T-helper 1 cell treated with Interleukin-12 subunit alpha and Interleukin-12 subunit beta and Interleukin-4 antibody, amounts not matched to agents 30 μg/mL and 1 μg/mL, for 36 hours (primary cell): ENCODE data around the gene SLC17A9.
A peak's percentile ranks its signal among the peaks of the same experiment; 100 is the strongest.

Source experiments
- H3K27ac Mint-ChIP-seq: one replicate; pipeline ENCODE4 v1.8.0; 2021; ENCODE audit warnings: mild to moderate bottlenecking, mixed read lengths
- H3K27me3 Mint-ChIP-seq: one replicate; pipeline ENCODE4 v1.8.0; 2021; ENCODE audit warnings: low read depth, mixed read lengths
- H3K36me3 Mint-ChIP-seq: one replicate; pipeline ENCODE4 v1.8.0; 2021; ENCODE audit warnings: low read depth, mixed read lengths
- H3K4me1 Mint-ChIP-seq: one replicate; pipeline ENCODE4 v1.8.0; 2021; ENCODE audit warnings: low read depth, mixed read lengths
- H3K4me3 Mint-ChIP-seq: one replicate; pipeline ENCODE4 v1.8.0; 2021; ENCODE audit warnings: mild to moderate bottlenecking, moderate library complexity, mixed read lengths
- H3K9me3 Mint-ChIP-seq: one replicate; pipeline ENCODE4 v1.8.0; 2021; ENCODE audit warnings: mixed read lengths

The SLC17A9 gene, protein sequence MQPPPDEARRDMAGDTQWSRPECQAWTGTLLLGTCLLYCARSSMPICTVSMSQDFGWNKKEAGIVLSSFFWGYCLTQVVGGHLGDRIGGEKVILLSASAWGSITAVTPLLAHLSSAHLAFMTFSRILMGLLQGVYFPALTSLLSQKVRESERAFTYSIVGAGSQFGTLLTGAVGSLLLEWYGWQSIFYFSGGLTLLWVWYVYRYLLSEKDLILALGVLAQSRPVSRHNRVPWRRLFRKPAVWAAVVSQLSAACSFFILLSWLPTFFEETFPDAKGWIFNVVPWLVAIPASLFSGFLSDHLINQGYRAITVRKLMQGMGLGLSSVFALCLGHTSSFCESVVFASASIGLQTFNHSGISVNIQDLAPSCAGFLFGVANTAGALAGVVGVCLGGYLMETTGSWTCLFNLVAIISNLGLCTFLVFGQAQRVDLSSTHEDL

DNA sequence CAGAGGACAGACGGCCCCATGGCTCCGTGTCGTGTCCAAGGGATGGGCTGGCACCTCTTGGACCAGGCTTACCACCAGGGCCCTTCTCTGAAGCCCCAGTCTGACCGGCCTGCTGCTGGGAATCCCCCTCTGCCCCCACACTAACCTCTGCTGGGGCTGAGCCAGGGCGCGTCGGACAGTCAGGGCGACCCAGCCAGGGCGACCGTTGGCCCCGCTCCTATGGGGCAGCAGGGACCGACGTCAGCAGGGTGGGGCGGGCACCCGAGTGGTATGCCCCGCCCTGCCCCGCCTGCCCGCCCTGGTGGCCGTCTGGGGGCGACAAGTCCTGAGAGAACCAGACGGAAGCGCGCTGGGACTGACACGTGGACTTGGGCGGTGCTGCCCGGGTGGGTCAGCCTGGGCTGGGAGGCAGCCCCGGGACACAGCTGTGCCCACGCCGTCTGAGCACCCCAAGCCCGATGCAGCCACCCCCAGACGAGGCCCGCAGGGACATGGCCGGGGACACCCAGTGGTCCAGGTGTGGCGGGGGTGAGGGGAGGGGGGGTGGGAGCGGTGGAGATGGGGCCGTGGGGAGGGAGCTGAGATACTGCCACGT, at the start of gene SLC17A9:
SLC17A9 (plus strand) TSS at position 337 of the 595 bp plus-strand sequence; CDS start at position 459, 122 bp downstream.
- Mint-ChIP-seq H3K36me3 (peaks cover 28% of the 10 kb centered on the region), H3K4me1 (peaks cover 17% of the 10 kb centered on the region), H3K27ac (peak within 1 kb of the TSS; percentile 92), H3K9me3 (no peaks in the 10 kb centered on the region), H3K4me3 (peak within 1 kb of the TSS; percentile 23), H3K27me3 (no peaks in the 10 kb centered on the region)

DNA sequence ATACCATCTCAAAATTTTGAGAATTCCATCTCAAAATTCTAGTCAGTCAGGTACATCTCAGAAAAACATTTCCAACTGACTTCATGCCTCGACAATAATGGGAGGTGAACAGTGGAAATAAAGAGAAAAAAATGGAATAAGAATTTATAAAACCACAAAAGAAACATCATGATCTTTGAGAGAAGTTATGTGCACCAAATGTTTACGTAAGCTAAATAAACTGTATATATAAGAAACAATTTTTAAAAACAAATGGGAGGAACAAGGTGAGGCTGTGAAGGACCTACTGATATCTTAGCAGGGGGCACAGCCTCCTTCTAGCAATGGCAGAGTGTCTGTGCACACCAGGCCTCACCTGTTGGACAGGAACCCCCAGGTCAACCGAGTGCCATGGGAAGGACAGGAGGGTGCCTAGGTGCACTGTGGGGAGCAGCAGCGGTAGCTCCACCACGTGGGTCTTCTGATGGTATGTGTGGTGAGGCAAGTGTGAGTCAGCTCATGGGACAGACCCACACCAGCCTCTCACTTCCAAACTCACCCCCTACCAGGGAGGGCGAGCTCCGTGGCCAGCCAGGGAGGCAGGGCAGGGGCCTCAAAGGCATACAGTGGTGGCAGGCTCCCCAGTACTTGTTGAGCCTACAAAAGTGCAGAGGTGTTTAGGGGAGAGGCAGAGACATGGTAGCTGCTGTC, 49.4 kb upstream of the SLC17A9 start:
- H3K9me3 Mint-ChIP-seq = no peaks in the 10 kb centered on the region
- peaks cover 48% of the 10 kb centered on the region for H3K36me3 Mint-ChIP-seq

DNA sequence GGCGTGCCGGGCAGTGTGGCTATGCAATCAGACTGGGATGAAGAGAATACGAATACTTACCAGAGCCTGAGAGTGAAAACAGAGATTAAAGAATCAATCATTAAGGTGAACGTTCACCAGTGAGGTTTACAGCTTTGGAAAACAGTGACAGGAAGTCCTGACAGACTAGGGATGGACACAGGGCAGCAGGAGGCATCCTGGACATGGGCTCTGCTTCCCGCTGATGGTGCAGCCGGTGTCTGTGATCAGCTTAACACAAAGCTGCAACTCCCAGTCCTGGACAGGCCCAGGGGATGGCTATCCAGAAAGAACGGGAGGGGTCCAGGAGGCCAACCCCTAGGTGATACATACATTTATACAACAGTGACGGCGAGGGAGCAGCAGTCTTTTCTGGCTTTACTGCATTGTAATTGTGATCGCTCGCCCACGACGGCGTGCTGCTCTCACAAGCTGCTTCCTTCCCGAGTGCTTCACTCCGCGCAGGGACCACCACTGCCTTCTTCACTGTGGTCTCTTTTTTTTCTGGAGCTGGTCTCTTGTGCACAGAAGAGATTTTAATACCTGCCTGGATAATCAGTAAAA, 46.9 kb upstream of the SLC17A9 start:
- H3K4me3 Mint-ChIP-seq = no peak overlapping the region
- H3K27me3 Mint-ChIP-seq = no peaks in the 10 kb centered on the region
- peaks cover 14% of the 10 kb centered on the region for H3K4me1 Mint-ChIP-seq
- peaks cover 52% of the 10 kb centered on the region for H3K36me3 Mint-ChIP-seq
- H3K9me3 Mint-ChIP-seq = no peaks in the 10 kb centered on the region
- no peak overlapping the region for H3K27ac Mint-ChIP-seq

More for the DNA sequence above, 49.4 kb upstream of the SLC17A9 start:
- Mint-ChIP-seq H3K27me3 (no peaks in the 10 kb centered on the region), H3K4me3 (no peak overlapping the region), H3K27ac (no peak overlapping the region), H3K4me1 (peaks cover 30% of the 10 kb centered on the region)

DNA sequence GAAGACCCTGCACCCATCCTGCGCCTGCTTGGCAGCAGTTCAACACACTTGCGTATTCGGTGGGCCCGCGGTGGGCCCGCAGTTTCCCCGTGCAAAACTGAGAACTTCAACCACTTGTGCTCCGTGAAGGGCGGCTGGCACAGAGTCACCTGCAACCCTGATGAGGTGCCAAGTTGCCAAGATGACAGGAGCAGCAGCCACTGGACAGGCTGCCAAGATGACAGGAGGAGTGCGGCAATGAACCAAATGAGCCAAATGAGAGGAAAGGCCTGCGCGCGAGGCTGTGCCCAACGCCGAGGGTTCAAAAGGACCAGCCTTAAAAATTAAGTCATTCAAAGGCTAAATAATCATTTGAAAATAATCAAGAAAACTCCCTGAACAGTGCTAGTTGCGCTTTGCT, 46.3 kb upstream of the SLC17A9 start:
- Mint-ChIP-seq H3K4me3 (no peak overlapping the region), H3K36me3 (peaks cover 55% of the 10 kb centered on the region), H3K27ac (no peak overlapping the region)

DNA sequence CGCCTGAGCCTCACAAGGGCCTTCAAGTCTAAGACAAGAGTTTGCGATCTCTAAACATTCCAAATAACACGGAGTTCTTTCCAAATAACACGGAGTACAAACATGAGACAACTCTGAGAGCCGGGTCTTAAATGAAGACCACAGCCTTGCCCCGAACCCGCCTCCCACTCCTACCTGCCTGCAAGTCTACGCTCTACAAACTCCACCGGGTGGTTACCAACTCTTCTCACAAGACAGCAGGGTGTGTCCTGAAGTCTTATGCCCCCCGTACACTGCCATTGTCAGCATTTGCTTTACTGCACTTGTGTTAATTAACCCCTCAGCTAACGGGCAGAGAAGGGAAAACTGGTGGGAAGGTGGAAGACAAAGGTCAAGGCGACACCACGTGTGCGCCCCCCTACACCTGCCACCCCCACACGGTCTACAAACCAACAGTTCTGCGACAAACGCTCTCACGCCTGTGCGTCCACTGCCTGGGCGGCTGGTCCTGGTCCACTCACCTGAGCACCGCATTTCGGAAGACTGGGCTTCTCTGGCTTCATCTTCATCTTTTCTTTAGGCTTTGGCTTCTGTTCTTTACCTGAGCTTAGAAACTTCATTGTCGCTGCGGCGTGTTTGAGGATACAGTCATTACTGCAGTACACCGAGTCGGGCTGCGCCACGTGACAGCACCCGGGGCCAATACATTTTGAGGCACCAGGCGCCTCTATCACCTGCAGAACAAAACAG, 45.7 kb upstream of the SLC17A9 start:
- Mint-ChIP-seq H3K4me1 (peaks cover 5% of the 10 kb centered on the region), H3K36me3 (peaks cover 50% of the 10 kb centered on the region), H3K27me3 (no peaks in the 10 kb centered on the region), H3K9me3 (no peaks in the 10 kb centered on the region), H3K27ac (no peak overlapping the region), H3K4me3 (no peak overlapping the region)

More for the DNA sequence above, 46.3 kb upstream of the SLC17A9 start:
- peaks cover 9% of the 10 kb centered on the region for H3K4me1 Mint-ChIP-seq
- no peaks in the 10 kb centered on the region for H3K9me3 Mint-ChIP-seq
- no peaks in the 10 kb centered on the region for H3K27me3 Mint-ChIP-seq

DNA sequence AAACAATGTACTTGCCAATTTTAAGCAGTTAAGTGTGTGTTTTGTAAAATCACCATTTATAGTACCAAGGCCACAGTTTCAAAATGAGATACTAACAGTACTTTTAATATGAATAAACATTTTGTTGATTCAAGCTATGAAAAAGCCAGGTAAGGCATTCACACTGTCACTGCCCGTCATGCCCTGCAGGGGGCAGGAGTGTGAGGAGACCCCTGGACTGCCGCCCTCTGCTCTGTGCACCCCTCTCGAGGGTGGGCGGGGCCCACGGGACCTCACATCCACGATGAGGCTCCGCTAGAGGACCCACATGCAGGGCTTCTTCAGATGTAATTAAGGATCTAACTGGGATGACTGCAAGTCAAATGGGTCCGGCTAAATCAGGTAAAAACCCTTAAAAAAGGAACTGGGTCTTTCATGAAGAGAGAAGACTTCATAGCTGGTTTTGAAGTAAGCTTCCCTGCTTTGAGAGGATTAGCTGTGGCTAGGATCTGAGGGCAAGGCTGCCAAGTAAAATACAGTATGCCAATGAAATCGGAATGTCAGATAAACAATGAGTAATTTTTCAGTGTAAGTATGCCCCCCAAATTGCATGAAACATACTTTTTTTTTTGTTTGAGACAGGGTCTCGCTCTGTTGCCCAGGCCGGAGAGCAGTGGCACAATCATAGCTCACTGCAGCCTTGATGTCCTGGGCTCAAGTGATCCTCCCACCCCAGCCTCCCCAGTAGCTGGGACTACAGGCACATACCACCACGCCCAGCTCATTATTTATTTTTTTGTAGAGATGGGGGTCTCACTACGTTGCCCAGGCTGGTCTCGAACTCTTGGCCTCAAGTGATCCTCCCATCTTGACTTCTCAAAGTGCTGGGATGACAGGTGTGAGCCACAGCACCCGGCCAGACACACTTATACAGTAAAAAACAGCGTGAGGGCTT, 44.9 kb upstream of the SLC17A9 start:
- Mint-ChIP-seq H3K36me3 (peaks cover 51% of the 10 kb centered on the region), H3K4me1 (peaks cover 5% of the 10 kb centered on the region), H3K9me3 (no peaks in the 10 kb centered on the region), H3K27me3 (no peaks in the 10 kb centered on the region), H3K4me3 (no peak overlapping the region), H3K27ac (no peak overlapping the region)

DNA sequence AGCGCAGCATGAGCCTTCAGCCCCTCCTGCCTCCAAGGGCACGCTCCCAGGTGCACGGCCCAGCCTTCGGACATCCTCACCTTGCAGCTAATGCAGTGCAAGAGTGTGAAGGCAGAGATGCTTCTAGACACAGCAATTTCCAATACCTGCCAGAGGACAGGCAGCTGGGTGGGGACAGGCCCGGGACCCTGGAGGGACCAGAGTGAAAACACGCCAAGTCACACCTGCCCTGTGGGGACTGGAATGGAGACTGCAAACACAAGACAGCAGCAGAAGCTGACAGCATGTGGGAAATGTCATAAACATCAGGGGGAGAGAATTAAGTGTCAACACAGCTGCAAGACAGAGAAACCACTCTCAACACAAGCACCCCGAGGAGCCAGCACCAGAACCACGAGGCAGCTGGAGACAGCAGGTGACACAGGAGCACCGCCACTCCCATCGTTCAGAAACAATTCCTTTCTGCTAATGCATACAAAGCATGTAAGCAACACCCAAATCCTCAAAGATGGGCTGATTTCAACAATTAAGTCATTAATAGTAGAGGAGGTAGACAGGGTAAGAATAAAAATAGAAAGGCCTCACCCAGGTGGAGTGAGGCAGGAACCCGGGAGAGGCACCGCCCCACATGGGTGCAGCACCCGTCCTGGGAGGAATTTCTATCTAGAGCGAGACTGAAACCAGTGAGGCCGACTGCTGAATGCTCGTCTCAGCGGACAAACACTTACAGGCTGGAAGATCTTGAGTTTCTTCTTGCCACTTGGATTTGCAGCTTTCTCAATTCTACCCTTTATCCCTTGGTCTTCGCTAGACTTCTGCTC, 43.3 kb upstream of the SLC17A9 start:
- H3K4me3 Mint-ChIP-seq = no peak overlapping the region
- peaks cover 53% of the 10 kb centered on the region for H3K36me3 Mint-ChIP-seq
- H3K4me1 Mint-ChIP-seq = peaks cover 5% of the 10 kb centered on the region
- H3K27me3 Mint-ChIP-seq = no peaks in the 10 kb centered on the region
- H3K9me3 Mint-ChIP-seq = no peaks in the 10 kb centered on the region
- no peak overlapping the region for H3K27ac Mint-ChIP-seq

DNA sequence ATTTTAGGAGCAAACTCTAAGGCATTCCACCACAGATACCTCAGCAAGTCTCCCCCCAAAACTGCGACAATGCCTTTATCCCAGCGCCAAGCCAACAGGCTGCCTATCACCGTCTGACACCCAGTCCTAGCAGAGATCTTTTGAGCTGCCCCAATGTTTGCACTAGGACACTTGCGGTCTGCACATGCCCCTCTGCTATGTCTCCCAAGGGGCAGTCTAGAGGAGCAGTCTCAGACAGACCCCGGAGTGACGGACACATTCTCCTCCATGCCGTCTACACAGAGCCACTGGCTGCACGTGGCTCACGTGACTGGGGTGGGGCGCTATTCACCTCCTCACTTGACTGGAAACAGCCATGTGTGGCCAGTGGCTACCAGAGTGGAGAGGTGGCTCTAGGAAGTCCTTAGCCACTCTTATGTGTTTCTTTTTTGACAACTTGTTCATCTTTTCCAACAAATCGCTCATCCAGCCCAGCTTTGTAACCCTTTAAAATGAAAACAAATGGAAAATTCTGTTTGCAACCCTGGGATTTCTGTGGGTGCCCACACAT, 42.2 kb upstream of the SLC17A9 start:
- H3K27me3 Mint-ChIP-seq = no peaks in the 10 kb centered on the region
- H3K4me3 Mint-ChIP-seq = no peak overlapping the region
- no peak overlapping the region for H3K27ac Mint-ChIP-seq
- H3K9me3 Mint-ChIP-seq = no peaks in the 10 kb centered on the region
- H3K36me3 Mint-ChIP-seq = peaks cover 44% of the 10 kb centered on the region
- peaks cover 10% of the 10 kb centered on the region for H3K4me1 Mint-ChIP-seq

DNA sequence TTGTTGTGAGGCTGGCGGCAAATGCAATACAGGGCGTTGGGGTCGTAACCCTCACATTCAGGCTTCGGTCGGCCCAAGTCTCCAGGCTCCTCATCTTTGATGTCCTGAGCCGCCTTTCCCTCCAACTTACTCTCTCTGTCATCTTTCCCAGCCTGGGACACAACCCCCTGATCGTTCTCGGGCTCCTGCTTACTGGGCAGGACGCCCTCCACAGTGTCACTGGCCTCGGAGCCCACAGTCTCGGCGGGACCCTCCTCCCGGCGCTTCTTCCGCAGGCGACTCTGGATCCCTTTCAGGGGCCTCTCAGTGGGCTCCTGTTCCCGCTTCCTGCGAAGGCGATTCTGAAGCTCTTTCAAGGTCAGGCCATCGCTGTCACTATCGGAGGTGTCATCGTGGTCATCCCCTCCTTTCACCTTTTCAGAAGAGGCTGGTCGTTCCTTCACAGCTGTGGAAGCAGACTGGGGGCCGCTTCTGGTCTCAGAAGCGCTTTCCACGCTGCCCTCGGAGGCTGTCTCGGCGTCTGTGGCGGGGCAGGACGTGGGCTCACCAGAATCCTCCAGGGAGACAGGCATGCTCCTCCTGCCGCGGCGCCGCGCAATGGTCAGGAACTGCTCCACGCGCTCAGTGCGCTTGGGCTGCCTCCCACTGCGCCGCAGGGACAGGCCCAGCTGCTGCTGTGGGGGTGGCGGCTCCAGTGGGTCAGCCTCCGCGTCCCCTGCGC, 41.6 kb upstream of the SLC17A9 start:
- no peaks in the 10 kb centered on the region for H3K9me3 Mint-ChIP-seq
- H3K27ac Mint-ChIP-seq = no peak overlapping the region
- peaks cover 14% of the 10 kb centered on the region for H3K4me1 Mint-ChIP-seq
- H3K27me3 Mint-ChIP-seq = no peaks in the 10 kb centered on the region
- H3K36me3 Mint-ChIP-seq = peaks cover 42% of the 10 kb centered on the region
- no peak overlapping the region for H3K4me3 Mint-ChIP-seq

DNA sequence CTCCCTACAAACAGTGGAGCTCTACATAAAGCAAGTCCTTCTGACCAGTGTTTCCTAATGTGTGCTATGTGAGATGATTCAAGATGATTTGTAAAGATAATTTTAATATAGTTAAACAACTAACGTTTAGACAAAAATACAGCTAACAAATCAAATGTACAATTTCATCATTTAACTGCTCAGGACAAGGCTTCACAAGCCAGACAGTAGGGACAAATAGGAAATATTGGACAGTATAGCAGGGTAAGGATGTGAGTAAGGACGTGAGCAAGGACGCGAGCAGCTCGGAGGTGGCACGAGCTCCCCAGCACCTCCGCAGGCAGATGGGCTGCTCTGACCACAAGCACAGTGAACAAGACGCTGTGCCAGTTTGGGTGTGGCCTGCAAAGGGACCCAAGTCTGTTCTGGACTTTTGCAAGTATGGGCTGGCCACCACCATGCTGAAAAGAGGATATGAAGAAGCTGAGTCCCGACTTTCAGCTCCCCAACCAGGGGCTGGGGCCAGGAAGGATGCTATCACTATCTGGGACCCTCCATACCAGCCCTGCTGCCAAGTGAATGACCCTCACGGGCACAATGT, 40.7 kb upstream of the SLC17A9 start:
- peaks cover 33% of the 10 kb centered on the region for H3K36me3 Mint-ChIP-seq
- peaks cover 17% of the 10 kb centered on the region for H3K4me1 Mint-ChIP-seq
- H3K9me3 Mint-ChIP-seq = no peaks in the 10 kb centered on the region
- H3K27ac Mint-ChIP-seq = no peak overlapping the region
- H3K4me3 Mint-ChIP-seq = no peak overlapping the region
- H3K27me3 Mint-ChIP-seq = no peaks in the 10 kb centered on the region

DNA sequence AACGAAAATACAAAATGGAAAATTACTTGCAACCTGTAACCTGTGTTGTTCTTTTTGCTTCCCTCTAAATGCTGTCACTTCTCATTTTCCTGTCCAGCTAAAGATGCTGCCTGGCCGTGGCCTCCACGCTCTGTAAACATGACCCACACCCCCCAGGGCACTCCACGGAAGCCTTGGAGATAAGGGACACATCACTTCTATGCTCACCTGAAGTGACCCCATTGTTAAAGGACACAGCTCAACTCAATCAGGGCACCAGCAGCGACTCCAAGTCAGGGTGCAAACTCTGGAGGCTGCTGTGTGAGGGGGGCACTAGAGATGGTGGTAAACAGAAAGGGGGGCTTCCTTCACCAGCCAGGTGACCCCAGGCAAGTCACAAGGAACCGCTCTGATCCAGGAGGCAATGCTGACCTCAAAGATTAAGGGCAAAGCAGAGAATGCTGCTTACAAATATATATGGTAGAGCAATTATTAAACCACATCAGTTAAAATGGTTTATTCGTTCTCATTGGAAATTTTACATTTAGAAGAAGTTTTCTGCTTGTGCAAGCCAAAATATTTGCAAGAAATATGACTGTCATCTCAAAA, 39.4 kb upstream of the SLC17A9 start:
- no peak overlapping the region for H3K27ac Mint-ChIP-seq
- no peaks in the 10 kb centered on the region for H3K9me3 Mint-ChIP-seq
- no peaks in the 10 kb centered on the region for H3K27me3 Mint-ChIP-seq
- no peak overlapping the region for H3K4me3 Mint-ChIP-seq
- peaks cover 29% of the 10 kb centered on the region for H3K4me1 Mint-ChIP-seq
- H3K36me3 Mint-ChIP-seq = peaks cover 27% of the 10 kb centered on the region
